NCI-H82 (cell line): ENCODE data around the gene USP14.

Experiments used
- DNase-seq: peaks from one replicate; lab custom pipeline; 2025; lab: John Stamatoyannopoulos, UW

The USP14 gene

GRCh38 chr18:227902-228301 is 69.5 kb downstream of the USP14 start:
- DNase-seq: no peak

GRCh38 chr18:228586-228985 is 70.2 kb downstream of the USP14 start:
- no peak for DNase-seq

DNA sequence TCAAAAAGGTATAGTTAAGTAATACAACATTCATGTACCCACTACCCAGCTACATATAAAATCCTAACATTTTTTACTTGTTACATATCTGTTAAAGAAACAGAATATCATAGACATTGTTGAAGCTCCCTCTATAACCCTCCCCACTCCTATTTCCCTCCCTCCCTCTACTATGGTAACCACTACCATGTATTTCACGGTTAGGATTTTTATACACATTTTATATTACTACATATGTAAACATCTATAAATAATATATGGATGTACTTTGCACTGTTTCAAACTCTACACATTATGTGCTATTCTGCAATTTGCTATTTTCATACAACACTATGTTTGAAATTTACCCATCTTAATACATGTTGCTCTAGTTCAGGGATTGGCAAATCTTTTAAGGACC is 73.2 kb downstream of the USP14 start:
- no peak for DNase-seq

DNA sequence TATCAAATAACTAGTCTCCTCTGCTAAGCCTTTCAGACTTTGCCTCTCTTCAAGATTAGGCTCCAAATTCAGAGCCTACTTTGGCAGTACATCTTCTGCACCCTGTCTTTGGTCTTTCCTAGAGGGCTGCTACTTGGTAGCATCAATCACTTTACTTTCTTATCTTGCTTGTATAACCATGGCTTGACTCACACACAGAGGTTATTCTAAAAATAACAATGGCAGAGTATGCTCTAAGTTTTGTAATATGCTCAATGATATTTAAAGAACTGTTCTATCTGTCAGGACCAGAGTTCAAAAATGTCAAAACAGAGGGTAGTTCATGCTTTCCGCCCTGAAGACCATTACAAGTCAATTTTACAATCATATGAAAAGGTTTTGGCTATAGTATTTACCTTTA is 81.8 kb downstream of the USP14 start:
- no peak for DNase-seq

DNA sequence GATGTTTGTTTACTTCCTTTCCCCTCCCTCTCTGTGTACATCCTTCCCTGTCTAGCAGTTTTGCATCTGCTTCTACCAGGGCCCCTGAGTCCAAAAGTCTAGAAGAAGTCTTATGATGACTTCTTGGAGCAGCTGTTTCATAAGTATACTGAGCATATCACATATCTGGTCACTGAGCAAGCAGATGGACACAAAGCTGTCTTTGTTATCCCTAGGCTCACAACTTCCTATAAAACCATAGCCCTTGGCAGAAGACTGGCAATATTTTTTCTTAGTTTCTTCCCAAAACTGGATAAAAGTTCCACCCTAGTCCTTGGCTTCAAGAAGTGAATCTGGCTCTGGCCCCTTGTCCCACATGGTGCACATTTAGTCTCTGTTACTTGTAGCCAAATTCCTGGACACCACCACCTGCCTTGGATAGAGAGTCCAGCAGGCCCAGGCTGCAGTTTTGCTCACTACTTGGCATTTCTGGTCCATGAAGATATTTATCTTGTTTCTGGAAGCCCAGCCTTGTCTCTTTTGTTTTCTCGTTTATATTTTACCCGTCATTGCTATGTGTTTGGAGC is 87.0 kb downstream of the USP14 start:
- DNase-seq: no peak

GRCh38 chr18:248053-248452 is 89.7 kb downstream of the USP14 start:
- DNase-seq: no peak

DNA sequence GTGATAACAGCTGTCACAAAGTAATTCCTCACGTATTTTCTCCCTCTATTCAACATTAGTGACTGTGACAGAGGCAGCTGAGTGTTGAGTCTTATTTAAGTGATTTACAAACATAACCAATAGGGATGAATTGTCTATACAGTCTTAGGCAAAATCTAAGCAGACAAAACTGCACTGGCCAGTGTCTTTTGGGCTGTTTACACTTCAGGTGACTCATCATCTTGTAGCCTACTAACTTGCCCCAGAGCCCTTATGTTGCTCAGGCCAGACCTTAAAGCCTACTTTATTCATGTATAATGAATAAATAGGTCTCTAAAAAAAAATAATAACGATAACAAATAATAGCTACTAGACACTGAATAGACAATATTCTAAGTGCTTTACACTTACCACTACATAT is 92.3 kb downstream of the USP14 start:
- DNase-seq: peak; percentile 80

DNA sequence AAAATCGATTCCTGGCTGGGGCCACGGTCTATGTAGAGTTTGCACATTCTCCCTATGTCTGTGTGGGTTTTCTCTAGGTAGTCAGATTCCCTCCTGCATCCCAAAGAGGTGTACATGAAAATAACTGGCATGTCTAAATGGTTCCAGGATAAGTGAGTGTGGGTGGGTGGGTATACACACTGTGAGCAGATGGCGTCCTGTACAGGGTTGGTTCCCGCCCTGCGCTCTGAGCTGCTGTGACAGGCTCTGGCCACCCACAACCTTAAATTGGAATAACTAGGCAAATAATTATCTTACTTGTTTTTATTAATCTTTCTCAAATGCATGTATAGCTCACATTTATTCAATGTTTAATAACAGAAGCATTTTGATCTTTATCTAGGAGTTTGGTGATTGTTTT is 93.2 kb downstream of the USP14 start:
- DNase-seq: peak; percentile 29

- DNase-seq: no peak
Observed at GRCh38 chr18:253121-253520, 94.8 kb downstream of the USP14 start.

DNA sequence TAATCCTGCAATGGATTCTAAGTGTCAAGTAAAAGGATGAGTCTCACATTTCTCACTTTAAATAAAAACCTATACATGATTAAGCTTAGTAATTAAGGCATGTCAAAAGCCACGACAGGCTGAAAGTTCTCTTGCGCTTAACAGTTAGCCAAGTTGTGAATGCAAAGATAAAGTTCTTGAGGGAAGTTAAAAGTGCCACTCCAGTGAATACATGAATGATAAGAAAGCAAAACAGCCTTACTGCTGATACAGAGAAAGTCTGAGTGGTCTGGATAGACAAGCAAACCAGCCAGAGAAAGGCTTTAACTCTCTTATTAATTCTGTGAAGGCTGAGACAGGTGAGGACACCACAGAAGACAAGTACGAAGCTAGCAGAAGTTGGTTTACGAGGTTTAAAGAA is 96.8 kb downstream of the USP14 start:
- DNase-seq: no peak

GRCh38 chr18:260547-260946 is 102.2 kb downstream of the USP14 start:
- DNase-seq: no peak

GRCh38 chr18:261398-262073 is 103.2 kb downstream of the USP14 start:
- no peak for DNase-seq
